Loucy (cell line): ENCODE measurements around the gene MCF2L2.

Experiments
- H2AFZ ChIP-seq: fragments of 200-600 bp; sonication (generic); 2 replicates; pipeline ENCODE4 v1.6.0; 2016; ENCODE audit warnings: antibody characterized with exemption, mild to moderate bottlenecking, low read length, moderate library complexity
- H3F3A ChIP-seq: fragments of 200-600 bp; 2 replicates; pipeline ENCODE4 v1.6.0; 2016; ENCODE audit warnings: antibody characterized with exemption, low read depth, mild to moderate bottlenecking
- H3K27me3 ChIP-seq: fragments of 200-600 bp; sonication (generic); 2 replicates; pipeline ENCODE4 v1.6.1; 2014; ENCODE audit warnings: low read length, mild to moderate bottlenecking; ENCODE audit not compliant: insufficient read depth, poor library complexity, severe bottlenecking
- H3K36me3 ChIP-seq: fragments of 200-600 bp; sonication (generic); 2 replicates; pipeline ENCODE4 v1.6.1; 2016; ENCODE audit warnings: low read length; ENCODE audit not compliant: insufficient read depth
- H3K4me1 ChIP-seq: fragments of 200-600 bp; sonication (generic); 2 replicates; pipeline ENCODE4 v1.5.1; 2014; ENCODE audit warnings: low read length, mild to moderate bottlenecking; ENCODE audit not compliant: insufficient read depth, poor library complexity, severe bottlenecking
- H3K4me2 ChIP-seq: fragments of 200-600 bp; sonication (generic); 2 replicates; pipeline ENCODE4 v1.6.0; 2014; ENCODE audit warnings: antibody characterized with exemption, low read length, low read depth, mild to moderate bottlenecking; ENCODE audit not compliant: poor library complexity, severe bottlenecking
- H3K4me3 ChIP-seq: fragments of 200-600 bp; sonication (generic); 2 replicates; pipeline ENCODE4 v1.5.1; 2014; ENCODE audit warnings: low read length, mild to moderate bottlenecking, mixed read lengths; ENCODE audit not compliant: poor library complexity, severe bottlenecking
- H3K79me2 ChIP-seq: fragments of 200-600 bp; sonication (generic); 2 replicates; pipeline ENCODE4 v1.6.1; 2014; ENCODE audit warnings: low read length; ENCODE audit not compliant: insufficient read depth
- H3K9ac ChIP-seq: fragments of 200-600 bp; sonication (generic); 2 replicates; pipeline ENCODE4 v1.6.0; 2014; ENCODE audit warnings: mild to moderate bottlenecking, low read depth, low read length, moderate library complexity; ENCODE audit not compliant: poor library complexity, severe bottlenecking
- H3K9me2 ChIP-seq: fragments of 200-600 bp; sonication (generic); replicated peaks from 2 replicates; pipeline ENCODE4 v1.6.1; 2016; ENCODE audit warnings: low read depth, low read length, mixed read lengths
- H3K9me3 ChIP-seq: fragments of 200-600 bp; sonication (generic); 2 replicates; pipeline ENCODE4 v1.6.1; 2014; ENCODE audit warnings: mild to moderate bottlenecking, antibody characterized with exemption, low read length, low read depth; ENCODE audit not compliant: insufficient read depth
- H4K20me1 ChIP-seq: fragments of 200-600 bp; sonication (generic); 2 replicates; pipeline ENCODE4 v1.6.0; 2014; ENCODE audit warnings: antibody characterized with exemption, low read length, mild to moderate bottlenecking; ENCODE audit not compliant: insufficient read depth, poor library complexity, severe bottlenecking
- CTCF ChIP-seq: fragments of 200-600 bp; sonication (generic); conservative IDR thresholded peaks from 2 replicates; pipeline ENCODE4 v1.5.1; 2014; ENCODE audit warnings: mild to moderate bottlenecking, antibody characterized with exemption, low read length
- EZH2phosphoT487 ChIP-seq: fragments of 200-600 bp; IDR thresholded peaks from 2 replicates; pipeline ENCODE4 v1.6.1; 2018; ENCODE audit warnings: antibody characterized with exemption, mild to moderate bottlenecking, moderate library complexity, borderline replicate concordance

Gene MCF2L2

DNA sequence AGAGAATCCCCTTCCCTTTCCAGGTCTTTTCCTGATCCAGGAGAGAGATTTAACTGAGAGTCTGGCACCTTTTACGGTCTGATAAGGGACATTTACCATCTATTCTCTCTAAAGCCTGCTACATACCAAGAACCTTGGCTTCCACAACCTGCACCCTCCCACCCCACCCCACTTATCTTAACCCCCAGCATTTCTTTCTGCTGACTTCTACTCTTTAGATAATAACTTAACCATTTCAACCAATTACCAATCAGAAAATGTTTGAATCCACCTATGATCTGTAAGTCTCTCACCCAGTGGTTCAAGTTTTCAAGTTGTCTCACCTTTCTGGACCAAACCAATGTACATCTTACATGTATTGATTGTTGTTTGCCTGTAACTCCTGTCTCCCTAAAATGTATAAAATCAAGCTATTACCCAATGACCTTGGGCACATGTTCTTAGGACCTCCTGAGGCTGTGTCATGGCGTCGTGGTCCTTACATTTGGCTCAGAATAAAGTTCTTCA lies 74.0 kb downstream of the MCF2L2 start:
- Histone ChIP-seq H3K9ac (no peak overlapping the region), H3K27me3 (no peaks in the 10 kb centered on the region), H3K4me1 (no peaks in the 10 kb centered on the region), H3F3A (no peaks in the 10 kb centered on the region), H2AFZ (no peak overlapping the region), H4K20me1 (no peaks in the 10 kb centered on the region), H3K79me2 (no peaks in the 10 kb centered on the region), H3K9me2 (no peaks in the 10 kb centered on the region), H3K36me3 (no peaks in the 10 kb centered on the region), H3K4me3 (no peak overlapping the region), H3K4me2 (no peak overlapping the region), H3K9me3 (no peaks in the 10 kb centered on the region)
- TF ChIP-seq CTCF (no peak), EZH2phosphoT487 (no peak)

DNA sequence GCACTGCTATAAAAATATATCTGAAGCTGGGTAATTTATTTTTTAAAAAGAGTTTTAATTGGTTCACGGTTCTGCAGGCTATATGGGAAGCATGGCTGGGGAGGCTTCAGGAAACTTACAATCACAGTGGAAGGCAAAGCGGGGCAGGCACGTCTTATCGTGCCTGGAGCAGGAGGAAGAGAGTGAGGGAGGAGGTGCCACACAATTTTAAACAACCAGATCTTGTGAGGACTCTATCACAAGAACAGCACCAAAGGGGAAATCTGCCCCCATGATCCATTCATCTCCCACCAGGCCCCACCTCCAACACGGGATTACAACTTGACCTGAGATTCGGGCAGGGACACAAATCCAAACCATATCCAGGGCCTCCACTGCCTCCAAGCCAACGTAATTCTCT lies 75.0 kb downstream of the MCF2L2 start:
- Histone ChIP-seq H3K4me2 (no peak overlapping the region), H2AFZ (no peak overlapping the region)

GRCh38 chr3:183350164-183350563 lies 78.3 kb downstream of the MCF2L2 start:
- H3K27me3 ChIP-seq, result no peaks in the 10 kb centered on the region
- no peaks in the 10 kb centered on the region for H3K36me3 ChIP-seq
- no peaks in the 10 kb centered on the region for H3K4me1 ChIP-seq
- no peaks in the 10 kb centered on the region for H4K20me1 ChIP-seq
- H3K79me2 ChIP-seq, result no peaks in the 10 kb centered on the region
- TF ChIP-seq EZH2phosphoT487 (no peak), CTCF (no peak)
- H3K4me3 ChIP-seq, result no peak overlapping the region
- no peak overlapping the region for H3K4me2 ChIP-seq
- no peak overlapping the region for H2AFZ ChIP-seq
- no peaks in the 10 kb centered on the region for H3K9me2 ChIP-seq
- no peaks in the 10 kb centered on the region for H3F3A ChIP-seq
- H3K9ac ChIP-seq, result no peak overlapping the region
- no peaks in the 10 kb centered on the region for H3K9me3 ChIP-seq

More for the DNA sequence above, 75.0 kb downstream of the MCF2L2 start:
- Histone ChIP-seq H3K9ac (no peak overlapping the region), H3K4me3 (no peak overlapping the region), H3K4me1 (no peaks in the 10 kb centered on the region), H3K36me3 (no peaks in the 10 kb centered on the region), H3K27me3 (no peaks in the 10 kb centered on the region), H3K79me2 (no peaks in the 10 kb centered on the region), H3K9me2 (no peaks in the 10 kb centered on the region), H4K20me1 (no peaks in the 10 kb centered on the region), H3F3A (no peaks in the 10 kb centered on the region), H3K9me3 (no peaks in the 10 kb centered on the region)
- TF ChIP-seq EZH2phosphoT487 (no peak), CTCF (no peak)
